Duodenal mucosa (tissue), 2 donors: ENCODE data around the gene NALCN.
"Not testable (repeated sequence)": the region's sequence is repeated elsewhere in the genome, so short reads cannot be mapped to it uniquely, and the experiment has no call there.

Source experiments
- H3K27ac ChIP-seq: one replicate; pipeline ENCODE4 v1.7.0; 2013; ENCODE audit warnings: low read depth, low read length
- H3K27me3 ChIP-seq, 2 donors: one replicate each; pipeline ENCODE4 v1.7.0; 2013; ENCODE audit warnings: low read length in 2 of 2, control low read depth in 1 of 2; ENCODE audit not compliant: insufficient read depth in 2 of 2, control insufficient read depth in 1 of 2
- H3K36me3 ChIP-seq, 2 donors: one replicate each; pipeline ENCODE4 v1.7.0; 2013; ENCODE audit warnings: low read length in 2 of 2, control low read depth in 1 of 2; ENCODE audit not compliant: insufficient read depth in 2 of 2, control insufficient read depth in 1 of 2
- H3K4me1 ChIP-seq, 2 donors: one replicate each; pipeline ENCODE4 v1.7.0; 2013; ENCODE audit warnings: low read length in 2 of 2, control low read depth in 1 of 2; ENCODE audit not compliant: insufficient read depth in 2 of 2, control insufficient read depth in 1 of 2
- H3K4me3 ChIP-seq, 2 donors: one replicate each; pipeline ENCODE4 v1.7.0; 2013; ENCODE audit warnings: low read length in 2 of 2, low read depth in 1 of 2
- H3K9ac ChIP-seq, 2 donors: one replicate each; pipeline ENCODE4 v1.7.0; 2013; ENCODE audit warnings: low read length in 2 of 2, low read depth in 1 of 2
- H3K9me3 ChIP-seq, 2 donors: one replicate each; pipeline ENCODE4 v1.7.0; 2013; ENCODE audit warnings: low read length in 2 of 2, control low read depth in 1 of 2; ENCODE audit not compliant: control insufficient read depth in 1 of 2

NALCN gene

GRCh38 chr13:101317986-101318523 is 98.3 kb downstream of the NALCN start:
- no peaks in the 10 kb centered on the region for H3K4me1 ChIP-seq
- H3K9ac ChIP-seq, result no peak overlapping the region
- H3K36me3 ChIP-seq, result no peaks in the 10 kb centered on the region
- no peaks in the 10 kb centered on the region for H3K27me3 ChIP-seq
- no peak overlapping the region for H3K4me3 ChIP-seq
- H3K27ac ChIP-seq, result no peak overlapping the region
- no peaks in the 10 kb centered on the region for H3K9me3 ChIP-seq

GRCh38 chr13:101313479-101313878 is 102.8 kb downstream of the NALCN start:
- H3K36me3 ChIP-seq, H3K4me3 ChIP-seq, H3K9ac ChIP-seq, H3K9me3 ChIP-seq, H3K27ac ChIP-seq, H3K27me3 ChIP-seq, H3K4me1 ChIP-seq: not testable (repeated sequence)

GRCh38 chr13:101309014-101309619 is 107.2 kb downstream of the NALCN start:
- Histone ChIP-seq H3K4me1 (no peaks in the 10 kb centered on the region), H3K36me3 (no peaks in the 10 kb centered on the region), H3K9me3 (peaks cover 0 to 4% of the 10 kb centered on the region in 2 donors), H3K27me3 (no peaks in the 10 kb centered on the region), H3K27ac (no peak overlapping the region), H3K9ac (no peak overlapping the region), H3K4me3 (no peak overlapping the region)

- Histone ChIP-seq H3K27ac (no peak overlapping the region), H3K27me3 (no peaks in the 10 kb centered on the region), H3K9ac (no peak overlapping the region), H3K36me3 (no peaks in the 10 kb centered on the region), H3K4me3 (no peak overlapping the region), H3K9me3 (peaks cover 0 to 4% of the 10 kb centered on the region in 2 donors), H3K4me1 (no peaks in the 10 kb centered on the region)
Measured at GRCh38 chr13:101308247-101309013, 107.9 kb downstream of the NALCN start.

GRCh38 chr13:101307181-101307701 is 109.1 kb downstream of the NALCN start:
- Histone ChIP-seq H3K4me3 (no peak overlapping the region), H3K27me3 (no peaks in the 10 kb centered on the region), H3K9me3 (peaks cover 0 to 4% of the 10 kb centered on the region in 2 donors), H3K4me1 (no peaks in the 10 kb centered on the region), H3K27ac (no peak overlapping the region), H3K9ac (no peak overlapping the region), H3K36me3 (no peaks in the 10 kb centered on the region)

GRCh38 chr13:101306773-101307172 is 109.5 kb downstream of the NALCN start:
- Histone ChIP-seq H3K9me3 (peaks cover 0 to 4% of the 10 kb centered on the region in 2 donors), H3K4me1 (no peaks in the 10 kb centered on the region), H3K27me3 (no peaks in the 10 kb centered on the region), H3K4me3 (no peak overlapping the region), H3K36me3 (no peaks in the 10 kb centered on the region), H3K27ac (no peak overlapping the region), H3K9ac (no peak overlapping the region)

- peaks cover 0 to 4% of the 10 kb centered on the region in 2 donors for H3K9me3 ChIP-seq
- no peak overlapping the region for H3K4me3 ChIP-seq
- H3K4me1 ChIP-seq, result no peaks in the 10 kb centered on the region
- H3K9ac ChIP-seq, result no peak overlapping the region
- H3K36me3 ChIP-seq, result no peaks in the 10 kb centered on the region
- H3K27ac ChIP-seq, result no peak overlapping the region
- no peaks in the 10 kb centered on the region for H3K27me3 ChIP-seq
Measured at GRCh38 chr13:101305981-101306411, 110.3 kb downstream of the NALCN start.

- Histone ChIP-seq H3K36me3 (no peaks in the 10 kb centered on the region), H3K9me3 (peaks cover 0 to 4% of the 10 kb centered on the region in 2 donors), H3K27ac (no peak overlapping the region), H3K4me1 (no peaks in the 10 kb centered on the region), H3K27me3 (no peaks in the 10 kb centered on the region), H3K4me3 (no peak overlapping the region), H3K9ac (no peak overlapping the region)
Measured at GRCh38 chr13:101303521-101303920, 112.8 kb downstream of the NALCN start.

GRCh38 chr13:101301053-101301452 is 115.3 kb downstream of the NALCN start:
- Histone ChIP-seq H3K9ac (no peak overlapping the region), H3K27me3 (no peaks in the 10 kb centered on the region), H3K9me3 (peaks cover 0 to 4% of the 10 kb centered on the region in 2 donors), H3K36me3 (no peaks in the 10 kb centered on the region), H3K27ac (no peak overlapping the region), H3K4me1 (no peaks in the 10 kb centered on the region), H3K4me3 (no peak overlapping the region)

GRCh38 chr13:101300531-101300930 is 115.8 kb downstream of the NALCN start:
- Histone ChIP-seq H3K27me3 (no peaks in the 10 kb centered on the region), H3K4me1 (no peaks in the 10 kb centered on the region), H3K36me3 (no peaks in the 10 kb centered on the region), H3K4me3 (no peak overlapping the region), H3K9ac (no peak overlapping the region), H3K27ac (no peak overlapping the region), H3K9me3 (no peaks in the 10 kb centered on the region)
